22Rv1 (cell line): ENCODE data around the gene SOWAHD.
"Not testable (repeated sequence)": the region's sequence is repeated elsewhere in the genome, so short reads cannot be mapped to it uniquely, and the experiment has no call there.

Experiments
- H3K27ac ChIP-seq: fragments of 450-650 bp; 2 replicates; pipeline ENCODE4 v1.5.1; 2017
- CTCF ChIP-seq: fragments of 450-650 bp; IDR thresholded peaks from 2 replicates; pipeline ENCODE4 v1.5.1; 2017; ENCODE audit warnings: mild to moderate bottlenecking
- ZFX ChIP-seq: fragments of 450-650 bp; IDR thresholded peaks from 2 replicates; pipeline ENCODE4 v1.6.1; 2017; ENCODE audit warnings: antibody characterized with exemption, borderline replicate concordance

The SOWAHD gene

DNA sequence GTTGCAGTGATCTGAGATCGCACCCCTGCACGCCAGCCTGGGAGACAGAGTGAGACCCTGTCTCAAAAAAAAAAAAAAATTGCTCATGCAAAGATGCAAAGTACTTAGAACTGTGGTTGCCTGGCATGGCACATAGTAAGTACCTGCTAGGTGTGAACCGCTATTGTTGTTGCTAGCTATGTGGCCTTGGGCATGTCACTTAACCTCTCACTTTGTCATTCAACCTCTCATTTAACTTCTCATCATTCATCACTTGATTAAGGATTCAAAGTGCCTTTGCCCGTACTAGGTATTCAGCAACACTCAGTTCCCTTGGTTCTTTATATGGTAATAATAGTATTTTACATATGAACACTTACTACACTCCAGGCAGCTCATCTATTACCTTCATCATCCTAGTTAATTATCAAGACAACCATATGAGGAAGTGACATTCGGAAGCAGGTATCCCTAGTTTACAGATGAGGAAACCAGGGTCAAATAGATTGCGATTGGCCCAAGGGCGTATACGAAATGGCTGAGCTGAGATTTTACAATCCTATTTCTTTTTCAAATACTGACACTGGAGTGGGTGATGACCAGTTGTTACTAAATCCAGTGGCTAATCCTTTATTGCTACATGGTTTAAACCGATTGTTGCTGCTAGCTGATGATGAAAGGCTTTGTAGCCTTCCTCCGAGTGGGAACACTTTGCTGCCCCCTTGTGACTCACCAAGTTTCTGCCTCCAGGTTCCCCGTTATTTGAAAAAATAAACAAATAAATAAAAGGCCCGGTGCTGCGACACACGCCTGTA, 28.8 kb upstream of the SOWAHD start:
- H3K27ac ChIP-seq = no peak overlapping the region
- TF ChIP-seq ZFX (no peak), CTCF (peak; percentile 67)

GRCh38 chrX:119734897-119735339, 23.5 kb upstream of the SOWAHD start:
- no peak for TF ChIP-seq ZFX
- no peak for TF ChIP-seq CTCF
- H3K27ac ChIP-seq = no peak overlapping the region

DNA sequence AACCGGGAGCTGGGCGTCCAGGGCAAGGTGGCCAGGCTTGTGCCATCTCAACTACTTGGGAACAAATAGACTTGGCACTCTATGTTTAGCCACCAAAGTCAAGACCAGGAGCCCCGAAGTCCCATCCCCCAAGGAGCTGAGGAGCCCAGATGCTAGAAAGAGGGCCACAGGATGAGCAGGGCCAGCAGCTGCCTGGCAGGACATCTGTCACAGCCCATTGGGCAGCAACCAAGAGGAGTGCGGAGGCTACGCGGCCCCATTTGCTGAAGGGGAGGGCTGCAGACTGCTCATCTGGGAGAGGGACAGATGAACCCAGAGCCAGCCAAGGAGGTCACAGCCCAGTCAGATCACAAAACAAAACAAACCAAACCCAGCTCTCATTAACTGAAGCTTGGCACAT, 22.9 kb upstream of the SOWAHD start:
- H3K27ac ChIP-seq = no peak overlapping the region
- TF ChIP-seq ZFX = no peak

- H3K27ac ChIP-seq = no peak overlapping the region
- no peak for TF ChIP-seq CTCF
- TF ChIP-seq ZFX = no peak
These were observed 22.1 kb upstream of the SOWAHD start for GRCh38 chrX:119736206-119736764.

GRCh38 chrX:119738742-119739141, 19.6 kb upstream of the SOWAHD start:
- H3K27ac ChIP-seq = no peak overlapping the region
- TF ChIP-seq CTCF = no peak
- TF ChIP-seq ZFX = no peak

DNA sequence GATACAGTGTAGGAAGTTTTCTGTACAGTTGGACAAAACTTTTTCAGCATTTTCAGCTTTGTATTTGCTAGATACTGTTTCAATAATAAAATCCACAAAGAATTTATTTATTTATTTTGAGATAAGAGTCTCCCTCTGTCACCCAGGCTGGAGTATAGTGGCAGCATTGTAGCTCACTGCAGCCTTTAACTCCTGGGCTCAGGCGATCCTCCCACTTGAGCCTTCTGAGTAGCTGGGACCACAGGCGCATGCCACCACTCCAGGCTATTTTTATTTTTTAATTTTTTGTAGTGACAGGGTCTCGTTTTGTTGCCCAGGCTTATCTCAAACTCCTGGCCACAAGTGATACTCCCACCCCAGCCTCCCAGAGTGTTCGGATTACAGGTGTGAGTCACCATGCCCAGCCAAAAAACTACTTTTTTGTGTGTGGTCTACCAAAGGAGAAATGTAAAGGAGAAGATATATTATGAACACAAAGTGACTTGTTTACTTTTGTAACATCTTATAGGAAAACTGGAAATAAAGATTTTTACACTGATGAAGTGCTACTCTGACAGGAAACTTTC, 13.0 kb upstream of the SOWAHD start:
- no peak overlapping the region for H3K27ac ChIP-seq
- TF ChIP-seq CTCF = no peak
- no peak for TF ChIP-seq ZFX

DNA sequence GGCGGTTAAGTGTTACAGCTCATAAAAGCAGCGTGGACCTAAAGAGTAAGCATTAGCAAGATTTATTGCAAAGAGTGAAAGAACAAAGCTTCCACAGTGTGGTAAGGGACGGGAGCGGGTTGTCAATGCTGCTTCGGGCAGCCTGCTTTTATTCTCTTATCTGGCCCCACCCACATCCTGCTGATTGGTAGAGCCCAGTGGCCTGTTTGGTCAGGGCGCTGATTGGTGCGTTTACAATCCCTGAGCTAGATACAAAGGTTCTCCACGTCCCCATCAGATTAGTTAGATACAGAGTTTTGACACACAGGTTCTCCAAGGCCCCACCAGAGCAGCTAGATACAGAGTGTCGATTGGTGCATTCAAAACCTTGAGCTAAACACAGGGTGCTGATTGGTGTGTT, 8.3 kb upstream of the SOWAHD start:
- not testable (repeated sequence) for H3K27ac ChIP-seq

DNA sequence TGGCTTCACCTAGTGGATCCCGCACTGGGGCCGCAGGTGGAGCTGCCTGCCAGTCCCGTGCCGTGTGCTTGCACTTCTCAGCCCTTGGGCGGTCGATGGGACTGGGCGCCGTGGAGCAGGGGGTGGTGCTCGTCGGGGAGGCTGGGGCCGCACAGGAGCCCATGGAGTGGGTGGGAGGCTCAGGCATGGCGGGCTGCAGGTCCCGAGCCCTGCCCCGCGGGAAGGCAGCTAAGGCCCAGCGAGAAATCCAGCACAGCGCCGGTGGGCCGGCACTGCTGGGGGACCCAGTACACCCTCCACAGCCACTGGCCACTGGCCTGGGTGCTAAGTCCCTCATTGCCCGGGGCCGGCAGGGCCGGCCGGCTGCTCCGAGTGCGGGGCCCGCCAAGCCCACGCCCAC, 7.6 kb upstream of the SOWAHD start:
- H3K27ac ChIP-seq = not testable (repeated sequence)

DNA sequence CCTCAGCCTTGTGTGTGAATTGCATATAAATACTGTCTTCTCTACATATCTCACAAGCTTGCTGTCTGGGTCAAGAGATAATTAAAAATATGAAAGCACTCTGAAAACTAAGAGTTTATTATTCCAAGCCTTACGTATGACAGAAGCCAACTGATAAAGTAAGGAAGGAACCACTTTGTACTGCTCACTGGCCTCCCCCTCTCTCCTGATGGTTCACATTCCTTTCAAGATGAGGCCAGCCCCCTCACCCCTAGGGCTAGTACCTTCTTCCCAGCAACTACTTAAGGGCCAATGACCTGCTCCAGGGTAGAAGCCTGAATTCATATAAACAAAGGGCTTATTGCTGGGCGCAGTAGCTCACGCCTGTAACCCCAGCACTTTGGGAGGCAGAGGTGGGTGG, 5.4 kb upstream of the SOWAHD start:
- no peak overlapping the region for H3K27ac ChIP-seq
- TF ChIP-seq ZFX = no peak
